ENCODE results near the gene LRP8. TPM values are rescaled to one million over a fixed set of nuclear protein-coding genes. Genes with fewer than 3 reads are reported as not detected.

Gene LRP8
- total RNA-seq, 1 experiment from 2014 or later, result 69.5 TPM

- TF ChIP-seq ZNF532 (CRISPR knock-in tag; IDR thresholded peaks at IDR 0.05; ENCODE audit: borderline replicate concordance) (no peak), OVOL2 (CRISPR knock-in tag; IDR thresholded peaks at IDR 0.05; ENCODE audit: borderline replicate concordance) (no peak), ZNF425 (CRISPR knock-in tag; conservative IDR thresholded peaks at IDR 0.05) (no peak), FOXP1 (CRISPR knock-in tag; IDR thresholded peaks at IDR 0.05; ENCODE audit: borderline replicate concordance) (peak; percentile 96), NFE2L1 (CRISPR knock-in tag; IDR thresholded peaks at IDR 0.05) (peak; percentile 88), MYBL2 (CRISPR knock-in tag; IDR thresholded peaks at IDR 0.05) (peak; percentile 64; the same call in 1 of the 2 replicates), MAX (CRISPR knock-in tag; IDR thresholded peaks at IDR 0.05) (peak; percentile 91), NFYB (CRISPR knock-in tag; conservative IDR thresholded peaks at IDR 0.05; ENCODE audit: low read depth) (no peak), ZNF512 (CRISPR knock-in tag; IDR thresholded peaks at IDR 0.05; ENCODE audit: borderline replicate concordance) (no peak), SMAD4 (CRISPR knock-in tag; IDR thresholded peaks at IDR 0.05) (no peak), ZNF219 (CRISPR knock-in tag; IDR thresholded peaks at IDR 0.05; ENCODE audit: borderline replicate concordance) (no peak), E2F4 (CRISPR knock-in tag; IDR thresholded peaks at IDR 0.05; ENCODE audit: borderline replicate concordance, low read depth) (no peak), ZNF671 (CRISPR knock-in tag; IDR thresholded peaks at IDR 0.05) (no peak), TEAD4 (CRISPR knock-in tag; IDR thresholded peaks at IDR 0.05) (no peak), ZMAT4 (CRISPR knock-in tag; IDR thresholded peaks at IDR 0.05) (no peak), SOX15 (CRISPR knock-in tag; IDR thresholded peaks at IDR 0.05) (no peak), FOXJ3 (CRISPR knock-in tag; IDR thresholded peaks at IDR 0.05; ENCODE audit: borderline replicate concordance) (no peak), FOXP4 (CRISPR knock-in tag; IDR thresholded peaks at IDR 0.05) (peak; percentile 55; the same call in 1 of the 2 replicates), ZBTB21 (CRISPR knock-in tag; IDR thresholded peaks at IDR 0.05; ENCODE audit: borderline replicate concordance) (peak; percentile 76; the same call in 1 of the 2 replicates)
- TF ChIP-seq, protein P1, sequence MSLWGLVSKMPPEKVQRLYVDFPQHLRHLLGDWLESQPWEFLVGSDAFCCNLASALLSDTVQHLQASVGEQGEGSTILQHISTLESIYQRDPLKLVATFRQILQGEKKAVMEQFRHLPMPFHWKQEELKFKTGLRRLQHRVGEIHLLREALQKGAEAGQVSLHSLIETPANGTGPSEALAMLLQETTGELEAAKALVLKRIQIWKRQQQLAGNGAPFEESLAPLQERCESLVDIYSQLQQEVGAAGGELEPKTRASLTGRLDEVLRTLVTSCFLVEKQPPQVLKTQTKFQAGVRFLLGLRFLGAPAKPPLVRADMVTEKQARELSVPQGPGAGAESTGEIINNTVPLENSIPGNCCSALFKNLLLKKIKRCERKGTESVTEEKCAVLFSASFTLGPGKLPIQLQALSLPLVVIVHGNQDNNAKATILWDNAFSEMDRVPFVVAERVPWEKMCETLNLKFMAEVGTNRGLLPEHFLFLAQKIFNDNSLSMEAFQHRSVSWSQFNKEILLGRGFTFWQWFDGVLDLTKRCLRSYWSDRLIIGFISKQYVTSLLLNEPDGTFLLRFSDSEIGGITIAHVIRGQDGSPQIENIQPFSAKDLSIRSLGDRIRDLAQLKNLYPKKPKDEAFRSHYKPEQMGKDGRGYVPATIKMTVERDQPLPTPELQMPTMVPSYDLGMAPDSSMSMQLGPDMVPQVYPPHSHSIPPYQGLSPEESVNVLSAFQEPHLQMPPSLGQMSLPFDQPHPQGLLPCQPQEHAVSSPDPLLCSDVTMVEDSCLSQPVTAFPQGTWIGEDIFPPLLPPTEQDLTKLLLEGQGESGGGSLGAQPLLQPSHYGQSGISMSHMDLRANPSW (CRISPR knock-in tag; conservative IDR thresholded peaks at IDR 0.05; ENCODE audit: low read depth), result no peak
- TF ChIP-seq, protein P2, sequence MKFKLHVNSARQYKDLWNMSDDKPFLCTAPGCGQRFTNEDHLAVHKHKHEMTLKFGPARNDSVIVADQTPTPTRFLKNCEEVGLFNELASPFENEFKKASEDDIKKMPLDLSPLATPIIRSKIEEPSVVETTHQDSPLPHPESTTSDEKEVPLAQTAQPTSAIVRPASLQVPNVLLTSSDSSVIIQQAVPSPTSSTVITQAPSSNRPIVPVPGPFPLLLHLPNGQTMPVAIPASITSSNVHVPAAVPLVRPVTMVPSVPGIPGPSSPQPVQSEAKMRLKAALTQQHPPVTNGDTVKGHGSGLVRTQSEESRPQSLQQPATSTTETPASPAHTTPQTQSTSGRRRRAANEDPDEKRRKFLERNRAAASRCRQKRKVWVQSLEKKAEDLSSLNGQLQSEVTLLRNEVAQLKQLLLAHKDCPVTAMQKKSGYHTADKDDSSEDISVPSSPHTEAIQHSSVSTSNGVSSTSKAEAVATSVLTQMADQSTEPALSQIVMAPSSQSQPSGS (CRISPR knock-in tag; IDR thresholded peaks at IDR 0.05; ENCODE audit: borderline replicate concordance, low read depth), result 0 out of 2 replicates have a peak, but pooled peaks have one; percentile 24
Observed at GRCh38 chr1:53220171-53220961, 107.5 kb downstream of the LRP8 start, which contains the start of gene CZIB (continued).
